Osteoblast (primary cell): ENCODE measurements around the gene GEMIN5. TPM values are rescaled to one million over a fixed set of nuclear protein-coding genes. Genes with fewer than 3 reads are reported as not detected.

Experiments used
- DNase-seq: peaks from one replicate; pipeline ENCODE4 v3.0.0; 2011; ENCODE audit warnings: low spot score, mixed read lengths; ENCODE audit not compliant: insufficient read length; ENCODE audit errors: missing footprints
- H2AFZ ChIP-seq: 2 replicates; pipeline ENCODE4 v1.6.0; 2011; ENCODE audit warnings: mild to moderate bottlenecking, low read length
- H3K27ac ChIP-seq: 2 replicates; pipeline ENCODE4 v1.5.1; 2011; ENCODE audit warnings: mild to moderate bottlenecking, low read depth, low read length, moderate library complexity
- H3K27me3 ChIP-seq: 2 replicates; pipeline ENCODE4 v1.6.0; 2012; ENCODE audit warnings: mild to moderate bottlenecking, control low read depth, inconsistent platforms, low read length, moderate library complexity; ENCODE audit not compliant: insufficient read depth
- H3K36me3 ChIP-seq: 2 replicates; pipeline ENCODE4 v1.5.1; 2011; ENCODE audit warnings: mild to moderate bottlenecking, low read length, control low read depth, moderate library complexity; ENCODE audit not compliant: insufficient read depth
- H3K4me1 ChIP-seq: 2 replicates; pipeline ENCODE4 v1.5.1; 2011; ENCODE audit warnings: mild to moderate bottlenecking, low read length, control low read depth, moderate library complexity; ENCODE audit not compliant: insufficient read depth
- H3K4me2 ChIP-seq: 2 replicates; pipeline ENCODE4 v1.6.0; 2011; ENCODE audit warnings: mild to moderate bottlenecking, low read length; ENCODE audit not compliant: insufficient read depth
- H3K4me3 ChIP-seq: fragments of 200-600 bp; sonication (generic); 3 replicates; pipeline ENCODE4 v1.5.1; 2012; ENCODE audit warnings: mild to moderate bottlenecking, low read length, inconsistent platforms; ENCODE audit not compliant: insufficient read depth
- H3K79me2 ChIP-seq: 2 replicates; pipeline ENCODE4 v1.6.0; 2012; ENCODE audit warnings: mild to moderate bottlenecking, low read length, control low read depth, inconsistent platforms; ENCODE audit not compliant: insufficient read depth
- H3K9me3 ChIP-seq: 2 replicates; pipeline ENCODE4 v1.5.1; 2011; ENCODE audit warnings: low read depth, low read length, control low read depth
- H4K20me1 ChIP-seq: 2 replicates; pipeline ENCODE4 v1.6.0; 2012; ENCODE audit warnings: mild to moderate bottlenecking, low read length, control low read depth; ENCODE audit not compliant: insufficient read depth
- CTCF ChIP-seq: IDR thresholded peaks from 2 replicates; pipeline ENCODE4 v1.5.1; 2011; ENCODE audit warnings: mild to moderate bottlenecking, low read depth, low read length, moderate library complexity; ENCODE audit errors: extremely low read depth
- total RNA-seq: library from RNA; depleted of rRNA; stranded (reverse); fragments of >200 nt; gene quantifications from 2 replicates; pipeline ENCODE4 v1.2.3, GENCODE V29; 2012

Gene GEMIN5
- total RNA-seq, 1 donor: 11.6 TPM

GRCh38 chr5:154948313-154948712 is 10.3 kb upstream of the GEMIN5 start:
- no peak overlapping the region for H2AFZ ChIP-seq
- no peak for DNase-seq
- no peaks in the 10 kb centered on the region for H3K4me1 ChIP-seq
- no peaks in the 10 kb centered on the region for H3K27me3 ChIP-seq
- no peak overlapping the region for H3K4me3 ChIP-seq
- H3K9me3 ChIP-seq: no peaks in the 10 kb centered on the region
- no peaks in the 10 kb centered on the region for H3K36me3 ChIP-seq
- peaks cover 73% of the 10 kb centered on the region for H3K79me2 ChIP-seq
- peaks cover 28% of the 10 kb centered on the region for H4K20me1 ChIP-seq
- H3K4me2 ChIP-seq: no peak overlapping the region
- H3K27ac ChIP-seq: no peak overlapping the region
- TF ChIP-seq CTCF: no peak

- H3K4me2 ChIP-seq: no peak overlapping the region
- H3K4me1 ChIP-seq: no peaks in the 10 kb centered on the region
- DNase-seq: no peak
- H3K36me3 ChIP-seq: no peaks in the 10 kb centered on the region
- no peaks in the 10 kb centered on the region for H3K9me3 ChIP-seq
- TF ChIP-seq CTCF: no peak
- H4K20me1 ChIP-seq: peaks cover 28% of the 10 kb centered on the region
- H2AFZ ChIP-seq: no peak overlapping the region
- no peaks in the 10 kb centered on the region for H3K27me3 ChIP-seq
- no peak overlapping the region for H3K4me3 ChIP-seq
- peaks cover 77% of the 10 kb centered on the region for H3K79me2 ChIP-seq
- H3K27ac ChIP-seq: no peak overlapping the region
Observed at GRCh38 chr5:154947778-154948177, 9.8 kb upstream of the GEMIN5 start.

GRCh38 chr5:154945695-154946301 is 7.8 kb upstream of the GEMIN5 start:
- peaks cover 28% of the 10 kb centered on the region for H4K20me1 ChIP-seq
- H3K4me1 ChIP-seq: peaks cover 11% of the 10 kb centered on the region
- DNase-seq: no peak
- H3K36me3 ChIP-seq: no peaks in the 10 kb centered on the region
- H3K4me3 ChIP-seq: no peak overlapping the region
- peaks cover 91% of the 10 kb centered on the region for H3K79me2 ChIP-seq
- peak; percentile 62 for TF ChIP-seq CTCF
- H3K27me3 ChIP-seq: no peaks in the 10 kb centered on the region
- no peak overlapping the region for H3K27ac ChIP-seq
- H3K4me2 ChIP-seq: no peak overlapping the region
- H3K9me3 ChIP-seq: no peaks in the 10 kb centered on the region
- H2AFZ ChIP-seq: no peak overlapping the region

- no peaks in the 10 kb centered on the region for H3K27me3 ChIP-seq
- H3K4me3 ChIP-seq: no peak overlapping the region
- no peak overlapping the region for H3K4me2 ChIP-seq
- peaks cover 81% of the 10 kb centered on the region for H3K79me2 ChIP-seq
- H4K20me1 ChIP-seq: peaks cover 26% of the 10 kb centered on the region
- no peaks in the 10 kb centered on the region for H3K36me3 ChIP-seq
- TF ChIP-seq CTCF: no peak
- no peak overlapping the region for H3K27ac ChIP-seq
- no peak overlapping the region for H2AFZ ChIP-seq
- DNase-seq: no peak
- peaks cover 11% of the 10 kb centered on the region for H3K4me1 ChIP-seq
- H3K9me3 ChIP-seq: no peaks in the 10 kb centered on the region
Observed at GRCh38 chr5:154944716-154945115, 6.7 kb upstream of the GEMIN5 start.
